OCI-LY3 (cell line): ENCODE results near the gene PTPN3.

Source experiments
- EZH2phosphoT487 ChIP-seq: fragments of 200-600 bp; shearing (Covaris generic); IDR thresholded peaks from 2 replicates; pipeline ENCODE4 v1.6.1; 2018; ENCODE audit warnings: antibody characterized with exemption, mixed run types, low read depth
- TF ChIP-seq, protein P1 (sequence below): fragments of 200-600, 300-600 bp; sonication (generic); IDR thresholded peaks from 2 replicates; pipeline ENCODE4 v1.5.1; 2014; ENCODE audit warnings: antibody characterized with exemption, low read length, low read depth

DNA sequence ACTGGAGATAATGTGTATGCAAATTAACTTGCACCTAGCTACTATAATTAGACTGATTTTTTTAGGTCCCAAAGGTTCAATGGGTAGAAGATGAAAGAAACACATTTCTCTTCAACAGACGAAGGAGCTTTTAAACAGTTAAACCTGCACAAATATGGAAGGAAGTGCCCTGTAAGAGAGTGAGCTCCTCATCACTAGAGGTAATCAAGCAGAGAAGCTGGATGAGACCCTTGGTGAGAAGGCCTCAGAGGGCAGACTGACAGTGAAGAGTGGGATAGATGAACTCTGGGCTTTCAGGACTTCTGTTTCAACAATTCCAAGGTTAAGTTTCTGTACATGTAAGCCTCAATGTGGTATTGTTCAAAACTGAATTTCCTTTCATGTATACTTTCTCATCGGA lies 23.2 kb downstream of the PTPN3 start:
- TF ChIP-seq, protein P1, sequence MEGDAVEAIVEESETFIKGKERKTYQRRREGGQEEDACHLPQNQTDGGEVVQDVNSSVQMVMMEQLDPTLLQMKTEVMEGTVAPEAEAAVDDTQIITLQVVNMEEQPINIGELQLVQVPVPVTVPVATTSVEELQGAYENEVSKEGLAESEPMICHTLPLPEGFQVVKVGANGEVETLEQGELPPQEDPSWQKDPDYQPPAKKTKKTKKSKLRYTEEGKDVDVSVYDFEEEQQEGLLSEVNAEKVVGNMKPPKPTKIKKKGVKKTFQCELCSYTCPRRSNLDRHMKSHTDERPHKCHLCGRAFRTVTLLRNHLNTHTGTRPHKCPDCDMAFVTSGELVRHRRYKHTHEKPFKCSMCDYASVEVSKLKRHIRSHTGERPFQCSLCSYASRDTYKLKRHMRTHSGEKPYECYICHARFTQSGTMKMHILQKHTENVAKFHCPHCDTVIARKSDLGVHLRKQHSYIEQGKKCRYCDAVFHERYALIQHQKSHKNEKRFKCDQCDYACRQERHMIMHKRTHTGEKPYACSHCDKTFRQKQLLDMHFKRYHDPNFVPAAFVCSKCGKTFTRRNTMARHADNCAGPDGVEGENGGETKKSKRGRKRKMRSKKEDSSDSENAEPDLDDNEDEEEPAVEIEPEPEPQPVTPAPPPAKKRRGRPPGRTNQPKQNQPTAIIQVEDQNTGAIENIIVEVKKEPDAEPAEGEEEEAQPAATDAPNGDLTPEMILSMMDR: no peak
- no peak for TF ChIP-seq EZH2phosphoT487
